Measurements from ENCODE around the gene COPB1. TPM values are rescaled to one million over a fixed set of nuclear protein-coding genes. Genes with fewer than 3 reads are reported as not detected.

COPB1 gene
- total and polyA plus RNA-seq, 2 of the 13 experiments (the other 11 are each of a cell fraction or from before 2014, with no cell fraction given), result 114 to 195 TPM

- TF ChIP-seq ZBTB43 (CRISPR knock-in tag; conservative IDR thresholded peaks at IDR 0.05), result no peak
- no peak for TF ChIP-seq ZNF768 (CRISPR knock-in tag; IDR thresholded peaks at IDR 0.05)
- no peak for TF ChIP-seq EP300 (IDR thresholded peaks at IDR 0.05; ENCODE audit: low read depth in 2 of 2, low read length in 2 of 2)
- no peak for TF ChIP-seq EP300 (CRISPR knock-in tag; IDR thresholded peaks at IDR 0.05; ENCODE audit: borderline replicate concordance)
These were observed 36.0 kb downstream of the COPB1 start (continued) for GRCh38 chr11:14463623-14464022.

GRCh38 chr11:14460147-14460546 lies 39.5 kb downstream of the COPB1 start:
- H3K4me3 ChIP-seq (replicated peaks in 1 of 3; ENCODE audit: insufficient read depth in 1 of 3, low read depth in 2 of 3, low read length in 3 of 3), result no peak overlapping the region
- BruUV-seq (replicated peaks), result no TSS peak
- no peak for FAIRE-seq
- H3K36me3 ChIP-seq (replicated peaks in 1 of 2; ENCODE audit: control insufficient read depth in 1 of 2, insufficient read depth in 2 of 2, low read length in 2 of 2), result peaks cover 12 to 63% of the 10 kb centered on the region in 2 experiments
- H2AFZ ChIP-seq (ENCODE audit: low read length), result no peak overlapping the region
- intact Hi-C loops (cut with micrococcal nuclease; ENCODE audit: unreplicated experiment) (no loop called here), in situ Hi-C loops (cut with HindIII; ENCODE audit: extremely low pct_ligation_motif_present, low pct_unique_long_range_greater_than_20kb) (no loop called here)
- no peaks in the 10 kb centered on the region for H3K79me2 ChIP-seq (ENCODE audit: insufficient read depth, low read length)
- no peak overlapping the region for H3K27ac ChIP-seq (ENCODE audit: extremely low read length, insufficient read depth, low read length)
- no peak for DNase-seq (ENCODE audit: low spot score)
- ATAC-seq, result no peak
- no peaks in the 10 kb centered on the region for H3K9me3 ChIP-seq (ENCODE audit: low read length)
- no peaks in the 10 kb centered on the region for H3K4me1 ChIP-seq (ENCODE audit: insufficient read depth, low read length)
- ChIA-PET POLR2A (no interaction called here), CTCF (ENCODE audit: low intra/inter-chr PET ratio, low total read pairs) (no interaction called here)
- H4K20me1 ChIP-seq (ENCODE audit: insufficient read depth, low read length), result peaks cover 9% of the 10 kb centered on the region
- H3K9ac ChIP-seq (ENCODE audit: insufficient read depth, low read depth, low read length), result no peak overlapping the region
- no peak overlapping the region for H3K4me2 ChIP-seq (ENCODE audit: low read depth, low read length)
- TF ChIP-seq PREB (CRISPR knock-in tag; IDR thresholded peaks at IDR 0.05) (no peak), FLYWCH1 (CRISPR knock-in tag; IDR thresholded peaks at IDR 0.05) (no peak), ZNF878 (CRISPR knock-in tag; IDR thresholded peaks at IDR 0.05) (no peak), HNRNPLL (IDR thresholded peaks at IDR 0.05; ENCODE audit: low read depth, low read length, poor library complexity, severe bottlenecking) (no peak), HNRNPK (IDR thresholded peaks at IDR 0.05; ENCODE audit: low read depth, low read length, poor library complexity, severe bottlenecking) (no peak), KLF15 (CRISPR knock-in tag; IDR thresholded peaks at IDR 0.05; ENCODE audit: borderline replicate concordance) (no peak), AGO1 (IDR thresholded peaks at IDR 0.05; ENCODE audit: low read depth, low read length, poor library complexity, severe bottlenecking) (no peak)
- H3K27me3 ChIP-seq (ENCODE audit: control insufficient read depth in 1 of 2, insufficient read depth in 2 of 2, low read length in 2 of 2), result no peaks in the 10 kb centered on the region
